C4-2B (cell line): Measurements from ENCODE around the gene SRMS.

Source experiments
- CTCF ChIP-seq: fragments of 450-650 bp; conservative IDR thresholded peaks from 2 replicates; pipeline ENCODE4 v1.5.1; 2017; ENCODE audit warnings: mild to moderate bottlenecking
- ZFX ChIP-seq: fragments of 450-650 bp; IDR thresholded peaks from 2 replicates; pipeline ENCODE4 v1.6.1; 2017

GRCh38 chr20:63547725-63548480, at the start of gene SRMS:
- no peak for TF ChIP-seq CTCF
- TF ChIP-seq ZFX, result no peak
